Left lobe of liver (tissue), 2 donors: ENCODE results near the gene FOXO3. TPM values are rescaled to one million over a fixed set of nuclear protein-coding genes. Genes with fewer than 3 reads are reported as not detected.

Source experiments
- ATAC-seq: fragments of 200-7000 bp; cut with Tn5 transposase; one replicate; pipeline ENCODE4 v1.9.1; 2020; ENCODE audit warnings: mild to moderate bottlenecking, moderate library complexity
- DNase-seq: peaks from one replicate; pipeline ENCODE4 v3.0.0-alpha.2; 2020; ENCODE audit warnings: low spot score
- total RNA-seq: library from RNA; stranded (reverse); gene quantifications from one replicate; pipeline ENCODE4 v1.2.1, GENCODE V29; 2021
- donor health status: DM: no; HTN: no; CAD: no; lungs with moderate emphysema.
- donor health status: DM: no; HTN: yes; CAD: no.

Gene FOXO3
- total RNA-seq, 1 donor from 2014 or later = 22.6 TPM

GRCh38 chr6:108706649-108707048 is 145.9 kb downstream of the FOXO3 start:
- ATAC-seq = no peak
- DNase-seq = peak; percentile 14

- ATAC-seq (no peak), DNase-seq (peak; percentile 28)
Measured at GRCh38 chr6:108707328-108707976, 146.7 kb downstream of the FOXO3 start.

GRCh38 chr6:108710030-108710429 is 149.3 kb downstream of the FOXO3 start:
- no peak for DNase-seq
- no peak for ATAC-seq

- DNase-seq = peak; percentile 12
- no peak for ATAC-seq
Measured at GRCh38 chr6:108710551-108710950, 149.8 kb downstream of the FOXO3 start.

- ATAC-seq (no peak), DNase-seq (no peak)
Measured at GRCh38 chr6:108711071-108711470, 150.4 kb downstream of the FOXO3 start.

GRCh38 chr6:108711826-108712225 is 151.1 kb downstream of the FOXO3 start:
- DNase-seq (no peak), ATAC-seq (no peak)

GRCh38 chr6:108712946-108713345 is 152.2 kb downstream of the FOXO3 start:
- DNase-seq = peak; percentile 35

GRCh38 chr6:108714101-108714765 is 153.5 kb downstream of the FOXO3 start:
- peak; percentile 88 for ATAC-seq

More at GRCh38 chr6:108712946-108713345, 152.2 kb downstream of the FOXO3 start:
- no peak for ATAC-seq

GRCh38 chr6:108714766-108715414 is 154.2 kb downstream of the FOXO3 start:
- DNase-seq = no peak
- peak; percentile 57 for ATAC-seq

More at GRCh38 chr6:108714101-108714765, 153.5 kb downstream of the FOXO3 start:
- peak; percentile 54 for DNase-seq

GRCh38 chr6:108715832-108716231 is 155.1 kb downstream of the FOXO3 start:
- ATAC-seq = no peak
- no peak for DNase-seq

GRCh38 chr6:108716801-108717791 is 156.4 kb downstream of the FOXO3 start:
- no peak for DNase-seq

GRCh38 chr6:108719477-108719876 is 158.8 kb downstream of the FOXO3 start:
- peak; percentile 50 for ATAC-seq
- no peak for DNase-seq

More at GRCh38 chr6:108716801-108717791, 156.4 kb downstream of the FOXO3 start:
- no peak for ATAC-seq

GRCh38 chr6:108720827-108721226 is 160.1 kb downstream of the FOXO3 start:
- DNase-seq = no peak
- peak; percentile 85 for ATAC-seq

- ATAC-seq (no peak), DNase-seq (no peak)
Measured at GRCh38 chr6:108721286-108721685, 160.6 kb downstream of the FOXO3 start.

GRCh38 chr6:108723594-108723993 is 162.9 kb downstream of the FOXO3 start:
- DNase-seq (no peak), ATAC-seq (no peak)

GRCh38 chr6:108726726-108727339 is 166.1 kb downstream of the FOXO3 start:
- DNase-seq (peak; percentile 4), ATAC-seq (no peak)

- ATAC-seq (no peak), DNase-seq (no peak)
Measured at GRCh38 chr6:108727966-108728730, 167.4 kb downstream of the FOXO3 start.

- DNase-seq (no peak), ATAC-seq (peak; percentile 81)
Measured at GRCh38 chr6:108728826-108729225, 168.1 kb downstream of the FOXO3 start.
